Heart right ventricle (tissue), 16 donors: ENCODE data around the gene SPACA1. TPM values are rescaled to one million over a fixed set of nuclear protein-coding genes. Genes with fewer than 3 reads are reported as not detected.

Experiments used
- ATAC-seq, 8 donors: fragments of 200-7000 bp; cut with Tn5 transposase; one replicate each; pipeline ENCODE4 v1.9.1; 2020; ENCODE audit warnings: mild to moderate bottlenecking in 8 of 8, moderate library complexity in 8 of 8, moderate number of reproducible peaks in 1 of 8
- DNase-seq, 2 donors: peaks; one replicate each; pipeline ENCODE4 v3.0.0-alpha.2; 2020
- H3K27ac ChIP-seq, 10 donors: fragments of 200-600 bp; sonication (generic) in 2 of 10; one replicate each; pipeline versions ENCODE4 v1.5.0 to v1.8.0; 2020 to 2022; ENCODE audit warnings: mild to moderate bottlenecking in 3 of 10
- H3K27me3 ChIP-seq, 7 donors: fragments of 200-600 bp; one replicate each; pipeline ENCODE4 v1.8.0; 2021 to 2022; ENCODE audit warnings: mild to moderate bottlenecking in 2 of 7
- H3K36me3 ChIP-seq, 9 donors: fragments of 200-600 bp; sonication (generic) in 1 of 9; one replicate each; pipeline versions ENCODE4 v1.5.0 to v1.8.0; 2020 to 2022; ENCODE audit warnings: mild to moderate bottlenecking in 2 of 9
- H3K4me1 ChIP-seq, 9 donors: fragments of 200-600 bp; sonication (generic) in 1 of 9; one replicate each; pipeline versions ENCODE4 v1.5.0 to v1.8.0; 2020 to 2022; ENCODE audit warnings: mild to moderate bottlenecking in 4 of 9
- H3K4me3 ChIP-seq, 10 donors: fragments of 200-600 bp; sonication (generic) in 2 of 10; one replicate each; pipeline versions ENCODE4 v1.5.0 to v1.8.0; 2020 to 2022; ENCODE audit warnings: mild to moderate bottlenecking in 7 of 10, moderate library complexity in 2 of 10
- H3K9me3 ChIP-seq, 11 donors: fragments of 200-600 bp in 10 of 11; sonication (generic) in 2 of 11; one replicate each; pipeline versions ENCODE4 v1.5.0 to v1.8.0; 2013 to 2022; ENCODE audit warnings: mild to moderate bottlenecking in 2 of 11, control low read depth in 1 of 11, moderate library complexity in 1 of 11
- CTCF ChIP-seq, 9 donors: fragments of 200-600 bp; sonication (generic) in 2 of 9; IDR thresholded peaks; one replicate each; pipeline versions ENCODE4 v1.5.0 to v1.8.0; 2021 to 2022; ENCODE audit warnings: antibody characterized with exemption in 9 of 9, mild to moderate bottlenecking in 5 of 9, moderate library complexity in 1 of 9
- WGBS, 2 donors: extraction: QIAGEN DNeasy Blood & Tissue Kit; methylation state at CpG; one replicate each; pipeline ENCODE4 v1.1.7; 2013; ENCODE audit warnings: inconsistent platforms in 1 of 2; 5-methylcytosine and 5-hydroxymethylcytosine counted together
- intact Hi-C, 10 donors: fragments of 100-400 bp; cut with DNase I; formaldehyde crosslinking; loops; one replicate each; pipeline versions ENCODE4 v1.11.1 to v1.14.2; 2022
- polyA plus RNA-seq, 2 donors: library from polyadenylated mRNA; stranded (reverse); fragments of 200-250 nt; gene quantifications; one replicate each; pipeline ENCODE4 v1.2.3, GENCODE V29; 2013
- total RNA-seq, 10 donors: library from RNA; stranded (reverse); fragmentation: NEBNext Ultra II Directional in 3 of 10; extraction: Animal tissue kit (Norgen Biotek cat#: 25700) in 3 of 10; gene quantifications; one replicate each; pipeline versions ENCODE4 v1.2.1 to v1.2.4, GENCODE V29; 2021 to 2023
- donor health status: Arrhythmogenic right ventricular cardiomyopathy.
- donor health status: ischemic (EF 13 %, LVEDD 7.1; RV severe dilation, severe dysfunction).
- donor health status: healthy with polysubstance abuse.
- donor health status: DM: no; HTN: yes; CAD: no.
- donor health status: DM: no; HTN: no; CAD: no.
- donor health status: ischemic (EF 25% LVEDD 6.9; RV normal size, moderate dysfunction).
- donor health status: ischemic (EF 25% LVEDD 5.7; RV mildly dilated, moderate dysfunction).
- donor health status: healthy.
- donor health status: DM: yes; HTN: yes; CAD: no.
- donor health status: Ischemic cardiomyopathy.
- donor health status: ischemic (EF 35%, LVEDD 5.7; RV mildly dilated, moderate dysfunction).
- donor health status: nonischemic (EF 11% LVEDD 7.7; RV severe dilation, severe dysfunction).
- donor health status: DM: yes; HTN: yes; CAD: no.
- donor health status: PGD.
- donor health status: ischemic (EF 29% LVEDD 5.4; RV normal size, mild dysfunction).
- donor health status: nonischemic (EF 23%, LVEDD 6.1; RV moderate dilation, normal function).

SPACA1 gene
- total and polyA plus RNA-seq, 12 donors = not detected

- TF ChIP-seq CTCF (IDR thresholded peaks at IDR 0.05) = no peak
- Histone ChIP-seq H3K9me3 (peaks cover 0 to 2% (median 0%) of the 10 kb centered on the region in 11 donors), H3K27me3 (peaks cover 0 to 7% (median 0%) of the 10 kb centered on the region in 7 donors), H3K27ac (no peak overlapping the region), H3K4me3 (no peak overlapping the region), H3K36me3 (no peaks in the 10 kb centered on the region), H3K4me1 (no peaks in the 10 kb centered on the region)
- ATAC-seq = no peak
- DNase-seq = no peak
- intact Hi-C loops = no loop called here
- 77 to 80% methylated on average over 3 of the region's 3 CpGs for WGBS, 2 donors
Observed at GRCh38 chr6:88077305-88077704, 29.7 kb downstream of the SPACA1 start.

- ATAC-seq (no peak), DNase-seq (no peak)
- intact Hi-C loops = no loop called here
- no peaks in the 10 kb centered on the region for H3K36me3 ChIP-seq
- H3K4me1 ChIP-seq = no peaks in the 10 kb centered on the region
- 91 to 93% methylated on average over 2 of the region's 2 CpGs for WGBS, 2 donors
- H3K27ac ChIP-seq = no peak overlapping the region
- H3K4me3 ChIP-seq = no peak overlapping the region
- H3K27me3 ChIP-seq = no peaks in the 10 kb centered on the region
- H3K9me3 ChIP-seq = peaks cover 0 to 17% (median 7%) of the 10 kb centered on the region in 11 donors
- no peak for TF ChIP-seq CTCF (IDR thresholded peaks at IDR 0.05)
Observed at GRCh38 chr6:88086792-88087191, 39.2 kb downstream of the SPACA1 start.

DNA sequence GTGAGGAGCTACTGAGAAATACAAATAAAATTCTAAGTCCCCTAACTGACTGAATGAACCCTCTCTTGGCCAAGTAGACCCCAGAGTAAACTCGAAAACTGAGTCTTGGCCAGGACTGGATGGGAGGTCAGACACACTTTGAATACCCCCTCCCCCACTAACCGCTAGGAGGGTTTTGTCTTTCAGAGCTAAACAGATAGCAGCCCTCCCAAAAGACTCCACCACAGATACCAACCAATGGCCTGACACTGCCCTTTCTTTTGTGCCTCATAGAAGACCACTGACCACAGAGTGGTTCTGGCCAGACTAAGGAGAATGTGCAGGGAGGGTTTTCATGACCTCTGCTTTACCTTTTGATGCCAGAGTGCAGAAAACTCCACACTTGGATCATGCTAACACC is 42.1 kb downstream of the SPACA1 start:
- Histone ChIP-seq H3K4me3 (no peak overlapping the region), H3K4me1 (no peaks in the 10 kb centered on the region), H3K9me3 (no peaks in the 10 kb centered on the region), H3K27me3 (no peaks in the 10 kb centered on the region), H3K36me3 (no peaks in the 10 kb centered on the region), H3K27ac (no peak overlapping the region)
- TF ChIP-seq CTCF (IDR thresholded peaks at IDR 0.05) = no peak
- DNase-seq (no peak), ATAC-seq (no peak)
- intact Hi-C loops = no loop called here
- 28 to 38% methylated on average over 2 of the region's 2 CpGs for WGBS, 2 donors

DNA sequence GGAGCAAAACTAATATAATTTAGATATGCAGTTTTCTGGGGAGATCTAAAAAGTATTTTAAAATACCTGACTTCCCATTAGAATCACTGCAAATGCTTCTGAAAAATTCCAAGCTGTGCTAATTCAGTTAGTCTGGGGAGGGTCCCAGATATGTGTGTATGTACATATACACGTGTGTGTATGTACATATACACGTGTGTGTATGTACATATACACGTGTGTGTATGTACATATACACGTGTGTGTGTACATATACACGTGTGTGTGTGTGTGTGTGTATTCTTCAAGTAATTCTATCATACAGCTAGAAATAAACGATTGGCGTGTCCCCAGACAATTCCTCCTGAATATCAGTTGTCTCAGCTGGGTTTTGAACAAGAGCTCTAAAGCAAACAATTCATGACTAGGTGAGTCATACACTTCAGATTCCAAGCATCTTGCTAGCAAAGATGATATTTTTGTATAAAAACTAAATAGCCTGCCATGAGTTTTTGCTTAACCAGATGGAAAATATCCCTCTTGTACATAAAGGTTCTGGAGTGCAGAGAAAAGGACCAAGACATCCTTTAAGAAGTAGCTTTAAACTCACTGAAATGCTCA is 58.2 kb downstream of the SPACA1 start:
- no peaks in the 10 kb centered on the region for H3K4me1 ChIP-seq
- H3K36me3 ChIP-seq = no peaks in the 10 kb centered on the region
- ATAC-seq (no peak), DNase-seq (no peak)
- H3K27me3 ChIP-seq = peaks cover 0 to 7% (median 0%) of the 10 kb centered on the region in 7 donors
- 71 to 80% methylated on average over 7 of the region's 7 CpGs for WGBS, 2 donors
- H3K27ac ChIP-seq = no peak overlapping the region
- no peak overlapping the region for H3K4me3 ChIP-seq
- peaks cover 0 to 2% (median 0%) of the 10 kb centered on the region in 11 donors for H3K9me3 ChIP-seq
- TF ChIP-seq CTCF (IDR thresholded peaks at IDR 0.05) = no peak
- intact Hi-C loops = no loop called here
